K562 (cell line): Measurements from ENCODE around the gene POLRMT. TPM values are rescaled to one million over a fixed set of nuclear protein-coding genes. Genes with fewer than 3 reads are reported as not detected.

Experiments
- ASH1L ChIP-seq: fragments of 450-650 bp; IDR thresholded peaks from 2 replicates; pipeline ENCODE4 v1.6.1; 2018; ENCODE audit warnings: borderline replicate concordance, mild to moderate bottlenecking, low read depth; ENCODE audit not compliant: partially characterized antibody
- BHLHE40 ChIP-seq: IDR thresholded peaks from 2 replicates; pipeline ENCODE4 v1.6.1; 2011; ENCODE audit warnings: low read length, improper control_type of control experiment
- EGR1 ChIP-seq: fragments of 450-650 bp; conservative IDR thresholded peaks from 2 replicates; pipeline ENCODE4 v1.6.1; 2017; ENCODE audit warnings: mild to moderate bottlenecking
- ELF4 ChIP-seq: fragments of 450-650 bp; formaldehyde crosslinking; IDR thresholded peaks from 2 replicates; pipeline ENCODE4 v1.4.0; 2022; ENCODE audit warnings: missing genetic modification characterization
- FOXJ3 ChIP-seq: sonication (generic); formaldehyde crosslinking; IDR thresholded peaks from 2 replicates; pipeline ENCODE4 v1.4.0; 2020; ENCODE audit warnings: mild to moderate bottlenecking, missing genetic modification reagents
- LCOR ChIP-seq: sonication (generic); formaldehyde crosslinking; IDR thresholded peaks from 2 replicates; pipeline ENCODE4 v1.8.0; 2022; ENCODE audit warnings: mild to moderate bottlenecking, missing genetic modification reagents
- POLR2G ChIP-seq: fragments of 200-400 bp; formaldehyde crosslinking; IDR thresholded peaks from 2 replicates; pipeline ENCODE4 v1.6.1; 2017; ENCODE audit warnings: low read depth, mild to moderate bottlenecking, antibody characterized with exemption, low read length, moderate library complexity
- PTRF ChIP-seq: fragments of 450-650 bp; IDR thresholded peaks from 2 replicates; pipeline ENCODE4 v1.6.1; 2016; ENCODE audit warnings: mild to moderate bottlenecking, missing genetic modification characterization, missing compliant biosample characterization
- RB1 ChIP-seq: fragments of 450-650 bp; IDR thresholded peaks from 2 replicates; pipeline ENCODE4 v1.6.1; 2017; ENCODE audit warnings: low read depth, mild to moderate bottlenecking
- RFX1 ChIP-seq: fragments of 450-650 bp; IDR thresholded peaks from 2 replicates; pipeline ENCODE4 v1.6.1; 2016; ENCODE audit warnings: mild to moderate bottlenecking, moderate library complexity
- SP1 ChIP-seq: sonication (generic); formaldehyde crosslinking; IDR thresholded peaks from 2 replicates; pipeline ENCODE4 v1.8.1; 2022; ENCODE audit warnings: mild to moderate bottlenecking, missing genetic modification reagents
- SRSF1 ChIP-seq: fragments of 200-400 bp; formaldehyde crosslinking; IDR thresholded peaks from 2 replicates; pipeline ENCODE4 v1.6.1; 2017; ENCODE audit warnings: mild to moderate bottlenecking, low read depth, low read length, moderate library complexity
- ZFP36 ChIP-seq: fragments of 150-350 bp; IDR thresholded peaks from 2 replicates; pipeline ENCODE4 v1.6.1; 2018; ENCODE audit warnings: low read length, low read depth; ENCODE audit not compliant: partially characterized antibody
- ZKSCAN8 ChIP-seq: fragments of 200-800 bp; sonication (Bioruptor generic); IDR thresholded peaks from 2 replicates; pipeline ENCODE4 v1.6.1; 2016; ENCODE audit warnings: missing genetic modification characterization, missing compliant biosample characterization
- ZNF124 ChIP-seq: sonication (generic); formaldehyde crosslinking; IDR thresholded peaks from 2 replicates; pipeline ENCODE4 v1.8.1; 2022; ENCODE audit warnings: missing genetic modification reagents
- ZNF232 ChIP-seq: sonication (generic); formaldehyde crosslinking; IDR thresholded peaks from 2 replicates; pipeline ENCODE4 v1.8.0; 2022; ENCODE audit warnings: mild to moderate bottlenecking, missing genetic modification reagents
- ZNF75A ChIP-seq: fragments of 450-650 bp; formaldehyde crosslinking; IDR thresholded peaks from 2 replicates; pipeline ENCODE4 v1.4.0; 2020; ENCODE audit warnings: mild to moderate bottlenecking
- polyA plus RNA-seq, 8 experiments: library from polyadenylated mRNA; depleted of rRNA in 4 of 8; stranded (reverse) in 5 of 8; unstranded in 3 of 8; fragments of >200 nt; fragmentation: Nextera tagmentation in 2 of 8; fragmentation: Illumina TruSeq in 1 of 8; extraction: Ambion mirVana in 2 of 8; extraction: Trizol in 1 of 8; gene quantifications; 2 replicates each; pipeline versions ENCODE4 v1.2.1 to v1.2.3, GENCODE V29; 2011 to 2014; ENCODE audit warnings: inconsistent platforms in 1 of 8, missing spikeins in 1 of 8
- total RNA-seq, 7 experiments: library from RNA; depleted of rRNA in 6 of 7; stranded (reverse); fragments of >200 nt in 6 of 7; fragmentation: Illumina TruSeq in 2 of 7; extraction: Trizol in 2 of 7; gene quantifications; 2 replicates each; pipeline versions ENCODE4 v1.2.1 to v1.2.3, GENCODE V29; 2011 to 2021; ENCODE audit warnings: low replicate concordance in 1 of 7
- TF ChIP-seq, protein P1 (sequence below), 2 experiments: fragments of 450-650 bp in 1 of 2; sonication (generic) in 1 of 2; formaldehyde crosslinking in 1 of 2; IDR thresholded peaks in 1 of 2; conservative IDR thresholded peaks in 1 of 2; 2 replicates each; pipeline versions ENCODE4 v1.6.1 to v1.8.1; 2016 to 2023; ENCODE audit warnings: mild to moderate bottlenecking in 2 of 2, moderate library complexity in 2 of 2, inconsistent platforms in 1 of 2, missing genetic modification reagents in 1 of 2
- TF ChIP-seq, protein P2 (sequence below): sonication (generic); formaldehyde crosslinking; IDR thresholded peaks from 2 replicates; pipeline ENCODE4 v1.8.0; 2022; ENCODE audit warnings: mild to moderate bottlenecking, missing genetic modification reagents
- TF ChIP-seq, protein P3 (sequence below), 3 experiments: IDR thresholded peaks in 2 of 3; conservative IDR thresholded peaks in 1 of 3; 2 replicates each; pipeline ENCODE4 v1.5.1; 2011 to 2012; ENCODE audit warnings: low read length in 3 of 3, mild to moderate bottlenecking in 3 of 3, control low read depth in 2 of 3, improper control_type of control experiment in 1 of 3, inconsistent platforms in 1 of 3, low read depth in 1 of 3, mixed read lengths in 1 of 3, moderate library complexity in 1 of 3; ENCODE audit not compliant: insufficient read depth in 2 of 3
- TF ChIP-seq, protein P4 (sequence below): fragments of 450-650 bp; formaldehyde crosslinking; IDR thresholded peaks from 2 replicates; pipeline ENCODE4 v1.4.0; 2022; ENCODE audit warnings: mild to moderate bottlenecking, moderate library complexity
- TF ChIP-seq, protein P5 (sequence below), 2 experiments: fragments of 200-800 bp in 1 of 2; sonication (Bioruptor generic) in 1 of 2; sonication (generic) in 1 of 2; formaldehyde crosslinking in 1 of 2; IDR thresholded peaks in 1 of 2; conservative IDR thresholded peaks in 1 of 2; 2 replicates each; pipeline versions ENCODE4 v1.5.0 to v1.6.1; 2016 to 2020; ENCODE audit warnings: missing compliant biosample characterization in 1 of 2, missing genetic modification characterization in 1 of 2, missing genetic modification reagents in 1 of 2

POLRMT gene
- total and polyA plus RNA-seq, 9 of the 15 experiments (the other 6 are each of a cell fraction or from before 2014, with no cell fraction given) = 30.3 to 144 (median 68.0) TPM

DNA sequence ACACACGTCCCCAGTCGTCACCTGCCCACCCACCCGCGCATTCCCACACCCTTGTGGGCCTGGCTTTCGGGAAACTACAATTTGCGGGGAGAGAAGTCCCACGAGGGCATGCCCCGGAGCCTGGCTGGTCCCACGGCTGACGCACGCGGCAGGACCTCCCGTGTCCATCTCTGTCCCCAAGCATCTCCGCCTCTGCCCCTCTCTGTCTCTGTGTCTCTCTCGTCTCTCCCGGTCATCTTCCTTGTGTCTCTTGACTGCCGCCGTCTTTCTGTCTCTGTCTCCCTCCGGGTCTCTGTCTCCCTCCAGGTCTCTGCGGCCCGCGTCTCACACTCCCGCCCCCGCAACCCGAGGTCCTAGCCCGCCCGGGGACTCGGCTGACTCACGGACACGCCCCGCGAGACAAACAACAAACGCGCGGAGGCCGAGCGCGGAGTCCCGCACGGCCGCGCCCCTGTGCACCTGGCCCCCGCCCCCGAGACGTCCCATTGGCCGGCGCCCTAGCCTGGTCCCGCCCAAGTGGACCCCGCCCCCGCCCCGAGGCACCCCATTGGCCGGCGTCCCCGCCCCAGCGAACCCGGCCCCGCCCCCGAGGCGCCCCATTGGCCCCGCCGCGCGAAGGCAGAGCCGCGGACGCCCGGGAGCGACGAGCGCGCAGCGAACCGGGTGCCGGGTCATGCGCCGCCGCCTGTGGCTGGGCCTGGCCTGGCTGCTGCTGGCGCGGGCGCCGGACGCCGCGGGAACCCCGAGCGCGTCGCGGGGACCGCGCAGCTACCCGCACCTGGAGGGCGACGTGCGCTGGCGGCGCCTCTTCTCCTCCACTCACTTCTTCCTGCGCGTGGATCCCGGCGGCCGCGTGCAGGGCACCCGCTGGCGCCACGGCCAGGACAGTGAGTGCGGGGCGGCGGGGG, 6.2 kb upstream of the POLRMT start, which contains the start of gene FGF22 (continued):
- no peak for TF ChIP-seq PTRF (tag)
- TF ChIP-seq, protein P1, sequence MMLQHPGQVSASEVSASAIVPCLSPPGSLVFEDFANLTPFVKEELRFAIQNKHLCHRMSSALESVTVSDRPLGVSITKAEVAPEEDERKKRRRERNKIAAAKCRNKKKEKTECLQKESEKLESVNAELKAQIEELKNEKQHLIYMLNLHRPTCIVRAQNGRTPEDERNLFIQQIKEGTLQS (IDR thresholded peaks at IDR 0.05) = 0 out of 2 replicates have a peak, but pooled peaks have one; percentile 11
- TF ChIP-seq, protein P1 (CRISPR knock-in tag; conservative IDR thresholded peaks at IDR 0.05) = no peak
- TF ChIP-seq ZNF232 (CRISPR knock-in tag) = no peak
- TF ChIP-seq RB1 = peak; percentile 51
- no peak for TF ChIP-seq ZFP36
- TF ChIP-seq, protein P2, sequence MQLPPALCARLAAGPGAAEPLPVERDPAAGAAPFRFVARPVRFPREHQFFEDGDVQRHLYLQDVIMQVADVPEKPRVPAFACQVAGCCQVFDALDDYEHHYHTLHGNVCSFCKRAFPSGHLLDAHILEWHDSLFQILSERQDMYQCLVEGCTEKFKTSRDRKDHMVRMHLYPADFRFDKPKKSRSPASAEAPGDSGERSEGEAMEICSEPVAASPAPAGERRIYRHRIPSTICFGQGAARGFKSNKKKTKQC (CRISPR knock-in tag) = 0 out of 2 replicates have a peak, but pooled peaks have one; percentile 34
- TF ChIP-seq POLR2G = peak; percentile 18; the same call in 1 of the 2 replicates
- TF ChIP-seq ZNF75A (CRISPR knock-in tag) = no peak
- TF ChIP-seq EGR1 = peak; percentile 97
- no peak for TF ChIP-seq ASH1L
- TF ChIP-seq BHLHE40 = no peak
- no peak for TF ChIP-seq ZNF124 (CRISPR knock-in tag)
- TF ChIP-seq, protein P3, sequence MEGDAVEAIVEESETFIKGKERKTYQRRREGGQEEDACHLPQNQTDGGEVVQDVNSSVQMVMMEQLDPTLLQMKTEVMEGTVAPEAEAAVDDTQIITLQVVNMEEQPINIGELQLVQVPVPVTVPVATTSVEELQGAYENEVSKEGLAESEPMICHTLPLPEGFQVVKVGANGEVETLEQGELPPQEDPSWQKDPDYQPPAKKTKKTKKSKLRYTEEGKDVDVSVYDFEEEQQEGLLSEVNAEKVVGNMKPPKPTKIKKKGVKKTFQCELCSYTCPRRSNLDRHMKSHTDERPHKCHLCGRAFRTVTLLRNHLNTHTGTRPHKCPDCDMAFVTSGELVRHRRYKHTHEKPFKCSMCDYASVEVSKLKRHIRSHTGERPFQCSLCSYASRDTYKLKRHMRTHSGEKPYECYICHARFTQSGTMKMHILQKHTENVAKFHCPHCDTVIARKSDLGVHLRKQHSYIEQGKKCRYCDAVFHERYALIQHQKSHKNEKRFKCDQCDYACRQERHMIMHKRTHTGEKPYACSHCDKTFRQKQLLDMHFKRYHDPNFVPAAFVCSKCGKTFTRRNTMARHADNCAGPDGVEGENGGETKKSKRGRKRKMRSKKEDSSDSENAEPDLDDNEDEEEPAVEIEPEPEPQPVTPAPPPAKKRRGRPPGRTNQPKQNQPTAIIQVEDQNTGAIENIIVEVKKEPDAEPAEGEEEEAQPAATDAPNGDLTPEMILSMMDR (IDR thresholded peaks at IDR 0.05 in 2 of 3, conservative IDR thresholded peaks at IDR 0.05 in 1 of 3; ENCODE audit: insufficient read depth in 2 of 3, low read depth in 1 of 3, low read length in 3 of 3) = no peak
- TF ChIP-seq SRSF1 = no peak
- TF ChIP-seq FOXJ3 (CRISPR knock-in tag) = no peak
- TF ChIP-seq ZKSCAN8 = no peak
- TF ChIP-seq, protein P4, sequence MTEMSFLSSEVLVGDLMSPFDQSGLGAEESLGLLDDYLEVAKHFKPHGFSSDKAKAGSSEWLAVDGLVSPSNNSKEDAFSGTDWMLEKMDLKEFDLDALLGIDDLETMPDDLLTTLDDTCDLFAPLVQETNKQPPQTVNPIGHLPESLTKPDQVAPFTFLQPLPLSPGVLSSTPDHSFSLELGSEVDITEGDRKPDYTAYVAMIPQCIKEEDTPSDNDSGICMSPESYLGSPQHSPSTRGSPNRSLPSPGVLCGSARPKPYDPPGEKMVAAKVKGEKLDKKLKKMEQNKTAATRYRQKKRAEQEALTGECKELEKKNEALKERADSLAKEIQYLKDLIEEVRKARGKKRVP (CRISPR knock-in tag) = no peak
- peak; percentile 62 for TF ChIP-seq SP1 (CRISPR knock-in tag)
- no peak for TF ChIP-seq ELF4 (CRISPR knock-in tag)
- TF ChIP-seq, protein P5, sequence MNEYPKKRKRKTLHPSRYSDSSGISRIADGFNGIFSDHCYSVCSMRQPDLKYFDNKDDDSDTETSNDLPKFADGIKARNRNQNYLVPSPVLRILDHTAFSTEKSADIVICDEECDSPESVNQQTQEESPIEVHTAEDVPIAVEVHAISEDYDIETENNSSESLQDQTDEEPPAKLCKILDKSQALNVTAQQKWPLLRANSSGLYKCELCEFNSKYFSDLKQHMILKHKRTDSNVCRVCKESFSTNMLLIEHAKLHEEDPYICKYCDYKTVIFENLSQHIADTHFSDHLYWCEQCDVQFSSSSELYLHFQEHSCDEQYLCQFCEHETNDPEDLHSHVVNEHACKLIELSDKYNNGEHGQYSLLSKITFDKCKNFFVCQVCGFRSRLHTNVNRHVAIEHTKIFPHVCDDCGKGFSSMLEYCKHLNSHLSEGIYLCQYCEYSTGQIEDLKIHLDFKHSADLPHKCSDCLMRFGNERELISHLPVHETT (CRISPR knock-in tag; conservative IDR thresholded peaks at IDR 0.05 in 1 of 2, IDR thresholded peaks at IDR 0.05 in 1 of 2) = peak in 1 of 2 experiments; percentile 65; a peak in 1 of 4 replicates
- no peak for TF ChIP-seq LCOR (CRISPR knock-in tag)
- TF ChIP-seq RFX1 = no peak
